ENCODE results near the gene STN1. TPM values are rescaled to one million over a fixed set of nuclear protein-coding genes. Genes with fewer than 3 reads are reported as not detected.

STN1 gene
- polyA plus RNA-seq (2012; ENCODE audit: insufficient read depth, insufficient read length), result 71.9 TPM

GRCh38 chr10:103918053-103918846 lies at the start of gene STN1:
TSS of gene STN1 (minus strand) at chr10:103918184. CDS start at chr10:103917594, 590 bp downstream.
- H3K4me3 ChIP-seq (ENCODE audit: low read length), result peak within 1 kb of the TSS; percentile 90
- peak; percentile 90 for DNase-seq (ENCODE audit: low read depth, low spot score)

DNA sequence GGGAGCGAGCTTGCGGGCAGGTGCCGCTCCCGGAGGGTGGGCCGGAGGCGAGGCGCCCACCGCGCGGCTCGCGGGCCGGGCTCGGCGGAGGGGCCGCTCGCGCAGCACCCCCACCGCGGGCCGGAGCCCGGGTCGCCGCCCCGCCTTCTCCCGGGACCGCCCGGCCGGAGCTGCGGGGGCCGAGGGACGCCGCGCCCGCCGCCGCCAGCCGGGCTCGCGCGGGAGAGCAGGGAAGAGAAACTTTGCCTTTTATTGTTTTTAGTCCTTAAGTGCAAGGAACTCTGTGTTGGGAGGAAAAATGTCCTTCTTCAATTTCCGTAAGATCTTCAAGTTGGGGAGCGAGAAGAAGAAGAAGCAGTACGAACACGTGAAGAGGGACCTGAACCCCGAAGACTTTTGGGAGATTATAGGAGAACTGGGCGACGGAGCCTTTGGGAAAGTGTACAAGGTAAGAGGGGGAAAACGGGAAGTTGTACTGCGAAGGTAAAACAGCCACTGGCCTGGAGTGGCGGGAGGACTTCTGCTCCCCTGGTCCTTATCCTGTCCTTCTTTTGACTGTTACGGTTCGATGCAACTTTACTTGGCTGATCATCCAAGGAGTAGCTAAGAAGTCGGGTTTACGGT lies 49.6 kb upstream of the STN1 start:
- no peak for DNase-seq (ENCODE audit: low read depth, low spot score)
- peak overlapping the region; percentile 80 for H3K4me3 ChIP-seq (ENCODE audit: low read length)

DNA sequence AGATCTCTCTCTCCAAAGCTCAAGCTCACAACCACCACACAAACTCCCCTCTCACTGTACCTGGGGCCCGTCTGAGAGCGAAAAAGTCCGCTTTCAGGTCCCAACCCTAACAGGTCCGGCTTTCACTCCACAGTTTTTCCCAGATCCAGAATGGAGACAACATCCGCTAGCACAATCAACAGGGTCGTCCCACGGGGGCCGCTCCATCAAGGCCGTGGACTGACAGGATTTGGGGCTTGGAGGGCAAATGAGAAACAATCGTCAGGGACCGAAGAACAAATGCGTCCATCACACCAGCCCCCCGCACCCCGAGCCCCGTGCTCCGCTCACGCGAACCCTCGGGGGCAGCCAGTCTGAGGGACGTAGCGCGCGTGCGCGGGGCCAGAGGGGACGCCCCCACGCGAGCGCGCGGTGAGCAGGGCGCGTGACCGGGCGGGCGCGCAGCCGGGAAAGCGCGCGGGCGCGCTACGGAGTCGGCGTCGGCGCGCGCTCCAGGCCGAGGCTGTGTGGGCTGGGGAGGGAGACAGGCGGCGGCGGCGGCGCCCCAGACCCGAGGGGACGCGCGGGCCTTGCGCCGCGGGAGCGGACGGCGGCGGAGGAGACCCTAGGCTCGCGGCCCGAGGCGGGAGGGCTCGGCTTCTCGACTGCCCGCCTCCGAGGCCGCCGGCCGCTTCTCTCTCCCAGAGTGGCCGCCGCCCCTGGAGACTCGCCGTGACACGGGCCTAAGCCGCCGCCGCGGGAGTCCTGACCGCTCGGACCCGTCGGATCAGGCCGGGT lies 48.9 kb upstream of the STN1 start, which contains the start of gene SLK:
SLK (plus strand) TSS at position 470 of the 777 bp plus-strand sequence. CDS start 606 bp downstream, outside the sequence.
- DNase-seq (ENCODE audit: low read depth, low spot score), result peak; percentile 61

GRCh38 chr10:103960103-103960502 lies 42.1 kb upstream of the STN1 start:
- DNase-seq (ENCODE audit: low read depth, low spot score), result no peak
- H3K4me3 ChIP-seq (ENCODE audit: low read length), result no peak overlapping the region

More for the DNA sequence above, 48.9 kb upstream of the STN1 start, which contains the start of gene SLK:
- H3K4me3 ChIP-seq (ENCODE audit: low read length), result peak within 1 kb of the TSS; percentile 87

- no peak overlapping the region for H3K4me3 ChIP-seq (ENCODE audit: low read length)
- DNase-seq (ENCODE audit: low read depth, low spot score), result no peak
These were observed 41.0 kb upstream of the STN1 start for GRCh38 chr10:103958996-103959395.

GRCh38 chr10:103954543-103954942 lies 36.6 kb upstream of the STN1 start:
- H3K4me3 ChIP-seq (ENCODE audit: low read length), result no peak overlapping the region
- DNase-seq (ENCODE audit: low read depth, low spot score), result no peak

GRCh38 chr10:103951942-103952341 lies 34.0 kb upstream of the STN1 start:
- no peak overlapping the region for H3K4me3 ChIP-seq (ENCODE audit: low read length)
- no peak for DNase-seq (ENCODE audit: low read depth, low spot score)

DNA sequence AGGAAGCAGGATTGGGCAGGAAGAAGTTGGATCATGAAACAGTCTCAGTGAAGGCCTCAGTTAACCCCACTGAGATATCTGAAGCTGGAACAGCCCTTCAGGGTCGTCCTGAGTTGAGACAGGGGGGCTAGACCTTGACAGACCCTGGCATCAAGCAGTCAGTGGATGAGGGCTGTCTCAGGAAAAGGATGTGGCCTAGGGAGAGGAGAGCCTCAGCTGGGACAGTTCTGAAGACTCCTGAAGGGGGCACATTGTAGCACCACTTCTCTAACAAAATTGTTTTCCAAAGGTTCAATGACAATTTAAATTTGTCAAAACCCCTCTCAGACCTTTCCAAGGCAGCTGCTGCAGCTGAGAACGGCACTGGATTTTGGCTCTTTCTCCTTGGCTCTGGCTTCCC lies 33.2 kb upstream of the STN1 start:
- no peak for DNase-seq (ENCODE audit: low read depth, low spot score)
- H3K4me3 ChIP-seq (ENCODE audit: low read length), result no peak overlapping the region

- DNase-seq (ENCODE audit: low read depth, low spot score), result no peak
- H3K4me3 ChIP-seq (ENCODE audit: low read length), result no peak overlapping the region
These were observed 31.7 kb upstream of the STN1 start for GRCh38 chr10:103949728-103950127.

DNA sequence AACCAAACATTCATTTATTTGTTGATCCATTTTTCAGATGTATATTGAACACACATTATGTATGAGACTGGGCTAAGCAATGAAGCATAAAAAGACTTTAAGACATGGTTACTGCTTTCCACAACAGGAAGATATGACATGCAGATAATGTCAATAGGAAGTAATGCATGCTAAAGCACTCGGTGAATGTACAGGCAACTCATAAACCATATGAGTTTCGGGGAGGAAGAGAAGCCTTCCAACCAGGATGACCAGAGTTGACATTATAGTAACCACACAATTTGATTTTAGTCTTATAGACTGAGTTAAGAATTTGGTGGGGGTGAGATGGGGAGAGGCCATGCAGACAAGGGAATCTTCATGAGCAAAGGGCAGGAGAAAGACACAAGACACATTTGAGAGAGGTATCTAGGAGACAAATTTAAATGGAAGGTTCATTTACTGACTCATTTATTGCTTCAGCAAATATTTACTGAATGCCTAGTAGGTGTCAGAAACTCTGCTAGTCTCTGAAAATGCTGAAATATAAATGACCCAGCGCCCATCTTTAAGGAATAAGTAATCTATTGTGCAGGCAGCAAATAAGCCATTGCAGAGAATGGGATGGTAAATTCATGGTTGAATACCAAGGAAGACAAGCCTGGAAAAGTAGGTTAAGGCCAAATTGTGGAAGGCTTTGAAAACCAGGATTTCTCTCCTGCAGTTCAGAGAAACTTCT lies 30.0 kb upstream of the STN1 start:
- DNase-seq (ENCODE audit: low read depth, low spot score), result no peak
- H3K4me3 ChIP-seq (ENCODE audit: low read length), result no peak overlapping the region

DNA sequence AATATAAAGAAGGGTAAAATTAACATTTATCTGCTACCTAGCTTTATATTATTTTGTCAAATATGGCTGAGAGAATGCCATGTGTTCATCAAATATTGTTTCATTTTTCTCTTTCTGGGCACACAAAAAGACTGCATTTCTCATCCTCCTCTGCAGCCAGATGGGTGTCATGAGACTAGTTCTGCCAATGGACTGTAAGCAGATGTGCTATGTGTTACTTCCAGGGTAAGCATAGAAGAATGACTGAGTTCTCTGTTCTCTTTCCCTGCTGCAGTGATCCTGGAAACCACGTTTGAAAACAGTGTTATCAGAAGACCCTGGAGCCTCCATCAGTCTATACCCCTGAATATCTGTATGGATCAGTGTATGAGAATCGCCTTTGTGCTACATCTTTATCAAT lies 24.9 kb upstream of the STN1 start:
- no peak overlapping the region for H3K4me3 ChIP-seq (ENCODE audit: low read length)
- no peak for DNase-seq (ENCODE audit: low read depth, low spot score)

DNA sequence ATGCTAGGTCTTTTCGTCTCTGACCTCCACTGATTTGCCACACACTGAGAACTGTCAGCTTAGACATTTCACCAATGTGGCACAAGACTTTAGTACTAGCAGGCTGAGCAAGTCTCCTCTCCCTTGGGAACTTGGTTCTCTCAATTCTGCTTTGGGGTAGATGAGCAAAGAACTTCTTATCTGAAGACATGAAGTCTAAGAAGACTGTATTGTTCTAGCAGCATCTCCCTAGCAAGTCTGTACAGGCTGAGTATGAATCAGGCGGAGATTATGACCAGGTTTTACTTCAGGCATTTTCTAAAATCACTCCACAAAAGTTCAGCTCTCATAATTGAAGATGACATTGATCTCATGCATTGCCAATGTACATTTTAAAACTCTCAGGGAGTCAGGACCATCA lies 23.8 kb upstream of the STN1 start:
- H3K4me3 ChIP-seq (ENCODE audit: low read length), result no peak overlapping the region
- DNase-seq (ENCODE audit: low read depth, low spot score), result no peak

DNA sequence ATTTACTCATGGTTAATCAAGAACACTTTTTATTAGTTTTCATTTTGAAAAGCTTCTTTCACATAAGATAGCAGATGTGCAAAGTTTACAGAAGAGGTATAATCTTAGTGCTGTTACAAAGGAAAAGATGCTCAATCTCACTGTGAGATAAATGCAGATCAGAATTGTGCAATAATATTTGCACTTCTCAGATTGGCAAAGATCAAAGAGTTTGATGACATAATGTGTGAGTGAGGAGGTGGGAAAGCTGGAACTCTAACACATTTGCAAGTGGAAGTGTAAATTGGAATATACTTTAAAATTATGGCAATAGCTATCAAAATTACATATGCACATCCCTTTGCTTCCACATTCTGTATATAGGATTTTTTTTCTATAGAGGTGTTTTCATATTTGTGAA lies 21.5 kb upstream of the STN1 start:
- no peak for DNase-seq (ENCODE audit: low read depth, low spot score)
- H3K4me3 ChIP-seq (ENCODE audit: low read length), result no peak overlapping the region

DNA sequence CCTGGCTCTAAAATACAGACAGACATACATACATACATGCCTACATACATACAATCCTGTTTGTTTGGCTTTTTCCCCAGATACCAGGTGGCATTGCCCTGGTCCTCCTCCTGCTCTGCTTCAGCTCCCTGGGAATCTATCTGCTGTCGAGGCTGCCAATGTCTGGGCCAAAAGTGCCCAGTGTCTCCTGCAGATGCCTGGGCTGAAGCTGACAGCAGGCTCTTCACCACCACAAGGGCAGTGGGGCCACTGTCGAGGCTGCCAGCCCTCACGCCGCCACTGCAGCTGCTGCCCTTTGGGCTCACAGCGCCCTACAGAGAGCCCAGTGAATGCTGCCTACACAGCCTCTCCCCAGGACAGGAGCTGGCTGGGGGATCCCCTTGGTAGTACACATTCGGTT lies 18.0 kb upstream of the STN1 start:
- DNase-seq (ENCODE audit: low read depth, low spot score), result no peak

DNA sequence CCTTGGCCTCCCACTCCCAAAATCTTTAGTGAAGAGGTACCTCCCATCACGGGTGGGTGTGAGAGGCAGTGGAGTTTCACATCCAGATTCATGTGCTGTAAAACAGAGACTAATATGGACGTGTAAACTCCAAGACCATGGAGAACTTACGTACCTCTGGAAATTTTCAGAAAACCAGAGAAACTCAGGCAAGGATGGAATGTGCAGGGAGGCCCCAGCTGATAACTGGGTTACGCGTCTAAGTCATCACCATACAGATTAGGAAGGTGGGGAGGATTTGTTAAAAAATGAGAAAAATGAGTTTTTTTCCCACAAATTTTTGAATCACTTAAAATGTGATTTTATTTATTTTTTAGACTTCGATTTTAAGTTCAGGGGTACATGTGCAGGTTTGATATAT lies 16.3 kb upstream of the STN1 start:
- H3K4me3 ChIP-seq (ENCODE audit: low read length), result no peak overlapping the region
- DNase-seq (ENCODE audit: low read depth, low spot score), result no peak

More for the DNA sequence above, 18.0 kb upstream of the STN1 start:
- no peak overlapping the region for H3K4me3 ChIP-seq (ENCODE audit: low read length)

DNA sequence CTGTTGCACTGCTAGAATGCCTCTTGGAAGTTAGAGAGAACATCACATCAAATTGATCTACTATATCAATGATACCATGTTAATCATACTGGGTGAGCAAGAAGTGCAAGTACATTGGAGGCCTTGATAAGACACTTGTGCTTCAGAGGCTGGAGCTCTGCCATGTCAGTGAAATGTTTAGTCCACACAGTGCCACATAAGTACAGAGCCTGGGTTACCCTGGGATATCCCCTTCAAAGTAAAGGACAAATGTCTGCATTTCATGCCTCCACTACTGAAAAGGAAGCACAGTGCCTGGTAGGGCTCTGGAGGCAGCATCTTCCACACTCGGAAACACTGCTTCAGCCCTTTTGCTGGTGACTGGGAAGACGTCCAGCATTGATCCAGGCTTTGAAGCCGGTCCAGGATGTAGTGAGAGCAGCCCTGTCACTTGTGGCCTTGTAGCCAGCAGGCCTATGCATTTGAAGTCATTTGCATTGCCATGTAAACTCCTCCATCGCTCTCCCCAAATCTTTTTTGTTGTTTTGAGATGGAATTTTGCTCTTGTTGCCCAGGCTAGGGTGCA lies 15.7 kb upstream of the STN1 start:
- no peak overlapping the region for H3K4me3 ChIP-seq (ENCODE audit: low read length)
- DNase-seq (ENCODE audit: low read depth, low spot score), result no peak

DNA sequence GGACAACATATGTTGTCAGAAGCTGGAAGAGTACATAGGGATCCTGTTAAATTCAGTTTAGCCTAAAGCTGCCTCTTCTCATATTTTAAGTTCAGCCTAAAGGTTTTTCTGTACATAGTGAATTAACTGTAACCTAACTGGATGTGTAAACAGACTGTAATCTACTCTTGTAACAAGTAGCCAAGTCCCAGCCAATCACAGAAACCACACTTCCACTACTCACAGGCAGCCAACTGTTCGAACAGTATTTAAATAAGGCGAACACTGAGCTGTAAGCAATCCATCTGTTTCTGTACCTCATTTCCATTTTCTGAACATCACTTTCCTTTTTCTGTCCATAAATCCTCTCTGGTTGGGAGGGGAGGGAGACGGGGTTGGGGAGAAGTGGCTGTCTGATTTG lies 15.0 kb upstream of the STN1 start:
- DNase-seq (ENCODE audit: low read depth, low spot score), result no peak
- no peak overlapping the region for H3K4me3 ChIP-seq (ENCODE audit: low read length)

DNA sequence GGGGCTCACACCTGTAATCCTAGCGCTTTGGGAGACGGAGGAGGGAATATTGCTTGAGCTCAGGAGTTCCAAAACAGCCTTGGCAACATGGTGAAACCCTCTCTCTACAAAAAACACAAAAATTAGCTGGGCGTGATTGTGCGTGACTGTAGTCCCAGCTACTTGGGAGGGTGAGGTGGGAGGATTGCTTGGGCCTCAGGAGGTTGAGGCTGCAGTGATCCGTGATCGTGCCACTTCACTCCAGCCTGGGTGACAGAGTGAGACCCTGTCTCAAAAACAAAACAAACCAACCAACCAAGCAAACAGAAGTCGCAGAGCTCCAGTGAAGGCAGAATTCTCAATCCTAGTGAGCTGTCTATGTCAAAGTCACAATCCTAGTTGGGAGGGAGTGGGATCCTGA lies 14.3 kb upstream of the STN1 start:
- H3K4me3 ChIP-seq (ENCODE audit: low read length), result no peak overlapping the region
- no peak for DNase-seq (ENCODE audit: low read depth, low spot score)

GRCh38 chr10:103931603-103932002 lies 13.6 kb upstream of the STN1 start:
- no peak overlapping the region for H3K4me3 ChIP-seq (ENCODE audit: low read length)
- DNase-seq (ENCODE audit: low read depth, low spot score), result no peak
